Activated CD8-positive, alpha-beta T cell treated with anti-CD3 and anti-CD28 coated beads for 36 hours (primary cell): ENCODE data around the gene KCNJ12. TPM values are rescaled to one million over a fixed set of nuclear protein-coding genes. Genes with fewer than 3 reads are reported as not detected.

ENCODE experiments used
- ATAC-seq: fragments of 200-7000 bp; cut with Tn5 transposase; one replicate; pipeline ENCODE4 v1.10.0; 2021; ENCODE audit warnings: mild to moderate bottlenecking, moderate library complexity
- CTCF ChIA-PET: fragments of 350-600 bp; sonication (Branson Sonifier 250); formaldehyde crosslinking; loops from one replicate; lab custom pipeline; 2021; ENCODE audit warnings: antibody characterized with exemption; lab: Charles Lee
- POLR2A ChIA-PET: fragments of 350-600 bp; sonication (Branson Sonifier 250); formaldehyde crosslinking; loops from one replicate; lab custom pipeline; 2021; ENCODE audit warnings: antibody characterized with exemption; lab: Charles Lee
- DNase-seq: peaks from one replicate; pipeline ENCODE4 v3.0.0-alpha.2; 2020
- H3K27ac Mint-ChIP-seq: one replicate; pipeline ENCODE4 v1.8.0; 2021; ENCODE audit warnings: mild to moderate bottlenecking, mixed read lengths
- H3K27me3 Mint-ChIP-seq: one replicate; pipeline ENCODE4 v1.8.0; 2021; ENCODE audit warnings: mixed read lengths
- H3K36me3 Mint-ChIP-seq: one replicate; pipeline ENCODE4 v1.8.0; 2021; ENCODE audit warnings: low read depth, mixed read lengths
- H3K4me1 Mint-ChIP-seq: one replicate; pipeline ENCODE4 v1.8.0; 2021; ENCODE audit warnings: low read depth, mixed read lengths
- H3K4me3 Mint-ChIP-seq: one replicate; pipeline ENCODE4 v1.8.0; 2021; ENCODE audit warnings: mild to moderate bottlenecking, moderate library complexity, mixed read lengths
- H3K9me3 Mint-ChIP-seq: one replicate; pipeline ENCODE4 v1.8.0; 2021; ENCODE audit warnings: mixed read lengths
- CTCF ChIP-seq: fragments of 200-600 bp; IDR thresholded peaks from one replicate; pipeline ENCODE4 v1.8.0; 2022; ENCODE audit warnings: antibody characterized with exemption, mild to moderate bottlenecking
- intact Hi-C: fragments of 100-400 bp; cut with micrococcal nuclease; formaldehyde crosslinking; loops from one replicate; pipeline ENCODE4 v1.10.0; 2022
- total RNA-seq, 2 experiments: library from RNA; stranded (reverse); gene quantifications; one replicate each; pipeline ENCODE4 v1.2.3, GENCODE V29; 2021

The KCNJ12 gene
- total RNA-seq, 2 experiments from 2014 or later: not detected

- POLR2A ChIA-PET: no interaction called here
- intact Hi-C loops: no loop called here
- no peak overlapping the region for H3K27ac Mint-ChIP-seq
- no peak overlapping the region for H3K4me3 Mint-ChIP-seq
- no peak for TF ChIP-seq CTCF
- CTCF ChIA-PET: no interaction called here
- peaks cover 9% of the 10 kb centered on the region for H3K4me1 Mint-ChIP-seq
- H3K9me3 Mint-ChIP-seq: no peaks in the 10 kb centered on the region
- DNase-seq (no peak), ATAC-seq (no peak)
- no peaks in the 10 kb centered on the region for H3K36me3 Mint-ChIP-seq
- H3K27me3 Mint-ChIP-seq: peaks cover 26% of the 10 kb centered on the region
Measured at GRCh38 chr17:21378553-21378952, 2.4 kb downstream of the KCNJ12 start.

- ATAC-seq: no peak
Measured at GRCh38 chr17:21379080-21379711, 3.0 kb downstream of the KCNJ12 start.

GRCh38 chr17:21380659-21381058 is 4.5 kb downstream of the KCNJ12 start:
- Mint-ChIP-seq H3K4me3 (no peak overlapping the region), H3K36me3 (no peaks in the 10 kb centered on the region), H3K4me1 (peaks cover 9% of the 10 kb centered on the region), H3K27me3 (peaks cover 22% of the 10 kb centered on the region), H3K9me3 (no peaks in the 10 kb centered on the region), H3K27ac (no peak overlapping the region)
- ATAC-seq (no peak), DNase-seq (no peak)
- intact Hi-C loops: no loop called here
- TF ChIP-seq CTCF: no peak
- CTCF ChIA-PET: interaction anchor here (1.3 kb wide), 1 partner anchor 8 kb away, joined by 3 read pairs; no protein-coding TSS in a partner anchor
- POLR2A ChIA-PET: no interaction called here

More at GRCh38 chr17:21379080-21379711, 3.0 kb downstream of the KCNJ12 start:
- no peak for DNase-seq
- Mint-ChIP-seq H3K27me3 (peaks cover 26% of the 10 kb centered on the region), H3K4me1 (peaks cover 9% of the 10 kb centered on the region), H3K27ac (no peak overlapping the region), H3K36me3 (no peaks in the 10 kb centered on the region), H3K4me3 (no peak overlapping the region), H3K9me3 (no peaks in the 10 kb centered on the region)
- intact Hi-C loops: no loop called here
- CTCF ChIA-PET: interaction anchor here (1.3 kb wide), 1 partner anchor 10 kb away, joined by 3 read pairs; no protein-coding TSS in a partner anchor
- POLR2A ChIA-PET: interaction anchor here (0.8 kb wide), 1 partner anchor 21 kb away, joined by 3 read pairs; no protein-coding TSS in a partner anchor
- TF ChIP-seq CTCF: no peak

GRCh38 chr17:21381076-21381706 is 5.0 kb downstream of the KCNJ12 start:
- Mint-ChIP-seq H3K9me3 (no peaks in the 10 kb centered on the region), H3K27ac (no peak overlapping the region), H3K4me1 (peaks cover 9% of the 10 kb centered on the region), H3K27me3 (peaks cover 17% of the 10 kb centered on the region), H3K36me3 (no peaks in the 10 kb centered on the region), H3K4me3 (no peak overlapping the region)
- intact Hi-C loops: no loop called here
- ChIA-PET CTCF (no interaction called here), POLR2A (no interaction called here)
- DNase-seq (no peak), ATAC-seq (no peak)
- TF ChIP-seq CTCF: no peak
